GM18520 (cell line): ENCODE measurements around the gene PTGIR.

Source experiments
- ATAC-seq: cut with Tn5 transposase; IDR thresholded peaks from one replicate; pipeline ENCODE4 v1.9.1; 2021; ENCODE audit not compliant: unreplicated experiment

The PTGIR gene

DNA sequence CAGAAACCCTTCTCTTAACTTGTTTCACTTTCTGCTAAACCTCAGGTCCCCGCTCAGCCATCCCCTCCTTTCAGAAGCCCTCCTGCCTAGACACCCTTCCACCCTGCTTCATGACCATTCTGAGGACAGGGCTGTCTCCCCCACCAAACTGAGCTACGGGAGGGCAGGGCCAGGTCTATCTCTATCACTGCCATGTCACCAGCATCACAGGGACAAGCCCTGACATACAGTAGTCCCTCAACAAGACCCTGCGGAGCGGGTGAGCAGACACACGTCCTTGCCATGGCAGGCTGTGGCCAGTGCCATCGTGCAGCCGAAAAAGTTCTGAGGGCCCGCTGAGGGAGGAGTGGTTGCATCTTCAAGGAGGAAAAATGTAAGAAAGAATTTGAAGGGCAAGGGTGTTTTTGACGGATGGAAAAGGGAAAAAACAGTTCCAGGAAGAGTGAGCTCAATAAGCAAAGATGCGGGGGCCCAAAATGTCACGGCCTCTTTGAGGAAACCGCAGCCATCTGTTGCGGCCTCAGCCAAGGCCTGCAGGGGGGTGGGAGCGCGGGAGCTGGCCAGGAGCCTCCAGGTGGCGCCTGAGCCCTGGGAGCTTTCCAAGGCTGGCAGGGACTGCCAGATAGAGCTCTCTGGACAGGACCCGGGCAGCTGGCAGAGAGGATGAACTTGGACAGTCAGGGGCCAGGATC is 8.1 kb downstream of the PTGIR start:
- no peak for ATAC-seq

GRCh38 chr19:46615966-46616365 is 8.9 kb downstream of the PTGIR start:
- no peak for ATAC-seq

DNA sequence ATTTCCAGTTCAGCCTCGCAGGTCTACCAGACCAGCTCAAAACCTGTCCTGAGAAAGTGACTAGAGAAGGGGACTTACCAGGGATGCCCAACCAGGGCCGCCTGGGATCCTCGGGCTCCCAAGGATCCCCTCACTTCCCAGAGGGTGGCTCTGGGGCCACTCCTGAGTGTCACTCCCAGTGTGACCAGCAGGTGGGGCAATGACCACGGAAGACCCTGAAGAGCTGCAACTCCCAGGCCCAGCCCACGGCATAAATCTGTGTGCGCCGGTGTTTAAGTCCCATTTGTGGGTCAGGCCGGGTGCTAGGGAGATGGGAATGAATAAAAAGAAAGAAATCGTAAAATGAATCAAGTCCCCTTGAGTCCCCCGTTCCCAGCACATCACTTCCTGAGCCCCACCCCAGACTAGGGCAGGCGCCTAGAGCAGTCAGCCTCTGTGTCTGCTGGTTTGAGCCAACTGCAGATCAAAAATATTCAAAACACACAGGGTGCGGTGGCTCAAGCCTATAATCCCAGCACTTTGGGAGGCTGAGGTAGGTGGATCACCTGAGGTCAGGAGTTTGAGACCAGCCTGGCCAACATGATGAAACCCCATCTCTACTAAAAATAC is 10.7 kb downstream of the PTGIR start:
- ATAC-seq: no peak

DNA sequence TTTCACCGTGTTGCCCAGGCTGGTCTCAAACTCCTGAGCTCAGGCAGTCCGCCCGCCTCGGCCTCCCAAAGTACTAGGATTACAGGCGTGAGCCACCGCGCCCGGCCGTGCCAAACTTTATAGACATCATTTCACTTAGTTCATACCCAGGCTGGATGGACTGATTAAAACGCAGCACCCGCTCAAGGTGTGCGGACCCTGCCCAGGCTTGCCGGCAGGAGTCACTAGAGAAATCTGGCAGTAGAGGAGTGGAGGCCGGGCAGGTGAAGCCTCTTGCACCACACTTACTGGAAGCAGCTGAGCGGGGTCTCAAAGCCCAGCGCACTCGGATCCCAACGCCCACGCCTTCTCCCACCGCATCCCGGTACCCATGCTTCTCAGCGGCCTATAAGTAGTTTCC is 11.4 kb downstream of the PTGIR start:
- ATAC-seq: no peak

DNA sequence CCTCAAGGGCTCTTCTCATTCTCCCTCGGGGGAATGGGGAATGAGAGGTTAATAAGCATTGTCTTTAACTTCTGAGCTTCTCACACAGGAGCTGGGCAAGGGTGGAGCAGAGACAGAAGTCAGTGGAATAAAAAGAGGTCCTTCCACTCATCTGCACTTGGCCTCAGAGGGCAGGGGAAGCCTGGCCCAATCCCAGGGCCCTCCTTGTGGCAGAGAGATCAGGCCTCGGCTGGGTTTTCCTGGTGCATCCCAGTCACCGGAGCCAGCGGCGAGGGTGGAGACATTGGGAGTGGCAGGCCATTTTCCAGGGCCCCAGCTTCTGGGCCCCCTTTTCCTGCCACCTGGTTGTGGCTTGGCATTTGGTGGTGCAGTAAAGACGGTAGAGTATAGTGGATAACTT is 13.1 kb downstream of the PTGIR start:
- ATAC-seq: no peak

- ATAC-seq: no peak
These were observed 13.8 kb downstream of the PTGIR start for GRCh38 chr19:46610851-46611770.

DNA sequence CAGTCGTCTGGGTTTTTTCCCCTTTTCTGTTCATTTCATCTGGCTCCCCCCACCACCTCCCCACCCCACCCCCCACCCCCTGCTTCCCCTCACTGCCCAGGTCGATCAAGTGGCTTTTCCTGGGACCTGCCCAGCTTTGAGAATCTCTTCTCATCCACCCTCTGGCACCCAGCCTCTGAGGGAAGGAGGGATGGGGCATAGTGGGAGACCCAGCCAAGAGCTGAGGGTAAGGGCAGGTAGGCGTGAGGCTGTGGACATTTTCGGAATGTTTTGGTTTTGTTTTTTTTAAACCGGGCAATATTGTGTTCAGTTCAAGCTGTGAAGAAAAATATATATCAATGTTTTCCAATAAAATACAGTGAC is 14.5 kb downstream of the PTGIR start:
- no peak for ATAC-seq

DNA sequence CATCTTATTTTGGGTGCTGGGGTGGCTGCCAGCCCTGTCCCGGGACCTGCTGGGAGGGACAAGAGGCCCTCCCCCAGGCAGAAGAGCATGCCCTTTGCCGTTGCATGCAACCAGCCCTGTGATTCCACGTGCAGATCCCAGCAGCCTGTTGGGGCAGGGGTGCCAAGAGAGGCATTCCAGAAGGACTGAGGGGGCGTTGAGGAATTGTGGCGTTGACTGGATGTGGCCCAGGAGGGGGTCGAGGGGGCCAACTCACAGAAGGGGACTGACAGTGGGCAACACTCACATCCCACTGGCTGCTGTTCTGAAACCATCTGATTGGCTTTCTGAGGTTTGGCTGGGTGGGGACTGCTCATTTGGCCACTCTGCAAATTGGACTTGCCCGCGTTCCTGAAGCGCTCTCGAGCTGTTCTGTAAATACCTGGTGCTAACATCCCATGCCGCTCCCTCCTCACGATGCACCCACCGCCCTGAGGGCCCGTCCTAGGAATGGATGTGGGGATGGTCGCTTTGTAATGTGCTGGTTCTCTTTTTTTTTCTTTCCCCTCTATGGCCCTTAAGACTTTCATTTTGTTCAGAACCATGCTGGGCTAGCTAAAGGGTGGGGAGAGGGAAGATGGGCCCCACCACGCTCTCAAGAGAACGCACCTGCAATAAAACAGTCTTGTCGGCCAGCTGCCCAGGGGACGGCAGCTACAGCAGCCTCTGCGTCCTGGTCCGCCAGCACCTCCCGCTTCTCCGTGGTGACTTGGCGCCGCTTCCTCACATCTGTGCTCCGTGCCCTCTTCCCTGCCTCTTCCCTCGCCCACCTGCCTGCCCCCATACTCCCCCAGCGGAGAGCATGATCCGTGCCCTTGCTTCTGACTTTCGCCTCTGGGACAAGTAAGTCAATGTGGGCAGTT is 15.1 kb downstream of the PTGIR start:
- ATAC-seq: no peak

DNA sequence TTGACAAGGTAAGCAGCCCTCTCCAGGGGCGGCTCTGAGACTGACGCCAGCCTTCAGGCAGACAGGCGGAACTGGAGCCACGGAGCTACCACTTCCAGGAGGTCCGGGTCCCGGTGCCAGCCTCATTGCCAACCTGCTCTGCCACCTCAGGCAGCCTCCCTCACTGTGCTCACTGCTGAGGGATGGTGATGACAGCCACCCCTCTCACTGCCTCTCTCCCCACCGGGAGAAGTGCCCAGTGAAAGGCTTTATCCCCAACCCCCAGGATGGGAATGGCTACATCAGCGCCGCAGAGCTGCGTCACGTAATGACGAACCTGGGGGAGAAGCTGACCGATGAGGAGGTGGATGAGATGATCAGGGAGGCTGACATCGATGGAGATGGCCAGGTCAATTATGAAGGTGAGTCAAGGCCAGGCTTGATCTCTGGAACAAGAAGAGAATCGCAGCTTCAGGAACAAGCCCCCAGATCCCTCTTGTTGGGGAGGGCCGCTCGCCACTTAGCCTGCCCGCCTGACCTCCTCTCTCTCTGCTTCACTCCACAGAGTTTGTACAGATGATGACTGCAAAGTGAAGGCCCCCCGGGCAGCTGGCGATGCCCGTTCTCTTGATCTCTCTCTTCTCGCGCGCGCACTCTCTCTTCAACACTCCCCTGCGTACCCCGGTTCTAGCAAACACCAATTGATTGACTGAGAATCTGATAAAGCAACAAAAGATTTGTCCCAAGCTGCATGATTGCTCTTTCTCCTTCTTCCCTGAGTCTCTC is 16.1 kb downstream of the PTGIR start:
- no peak for ATAC-seq

GRCh38 chr19:46608178-46608577 is 16.7 kb downstream of the PTGIR start:
- no peak for ATAC-seq

GRCh38 chr19:46607448-46607841 is 17.4 kb downstream of the PTGIR start:
- no peak for ATAC-seq

DNA sequence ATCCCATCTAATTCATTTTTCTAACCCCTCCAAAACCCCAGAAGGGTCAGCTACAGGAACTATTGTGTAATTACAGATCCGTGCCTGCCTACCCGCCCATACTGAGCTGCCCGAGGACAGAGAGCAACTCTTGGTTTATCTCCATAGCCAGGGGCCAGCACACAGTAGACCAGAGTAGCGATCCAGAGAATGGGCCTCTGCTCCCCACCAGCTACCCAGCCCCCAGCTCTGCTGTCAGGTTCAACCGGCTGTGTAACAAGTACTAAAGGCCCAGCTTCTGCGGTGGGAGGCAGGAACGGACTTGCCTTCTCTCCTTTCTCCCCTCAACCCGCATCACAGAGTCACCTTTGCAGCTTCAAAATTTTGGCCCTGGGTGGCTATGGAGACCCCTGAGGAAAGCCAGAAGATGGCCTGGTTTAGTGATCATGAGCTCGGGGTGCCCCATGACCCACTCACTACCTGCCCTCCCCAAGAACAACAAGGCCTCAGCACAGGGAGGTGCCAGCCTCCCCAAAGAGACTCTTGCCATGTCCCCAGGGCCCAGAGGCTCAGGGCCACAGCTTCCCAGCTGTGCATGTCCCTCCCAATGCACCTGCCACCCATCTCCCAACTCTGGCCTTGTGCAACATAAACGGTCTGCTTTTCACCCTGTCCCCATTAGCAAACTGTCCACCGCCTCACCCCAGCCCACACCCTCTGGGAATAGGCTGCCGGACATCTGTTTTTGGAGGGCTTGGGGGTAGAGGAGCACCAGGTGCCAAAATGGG is 18.0 kb downstream of the PTGIR start:
- no peak for ATAC-seq

DNA sequence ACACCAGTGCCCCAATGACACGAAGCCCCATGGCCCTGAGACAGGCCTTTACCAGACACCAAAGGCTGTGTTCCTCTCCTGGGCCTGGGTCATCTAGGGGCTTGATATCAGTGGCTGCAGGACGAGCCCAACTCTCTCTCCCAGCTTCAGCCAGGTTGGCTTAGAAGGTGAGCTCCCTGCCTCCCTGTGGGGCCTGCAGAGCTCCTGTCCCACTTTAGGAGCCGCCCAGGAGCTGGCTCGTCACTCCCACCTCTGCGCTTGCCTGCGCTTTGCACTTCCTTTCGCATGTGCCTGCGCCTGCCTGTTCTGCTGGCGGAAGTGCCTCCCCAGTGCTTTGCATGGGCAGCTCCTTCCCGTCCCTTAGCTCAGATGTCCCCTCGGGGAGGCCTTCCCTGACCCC is 18.9 kb downstream of the PTGIR start:
- no peak for ATAC-seq

GRCh38 chr19:46605356-46605821 is 19.5 kb downstream of the PTGIR start:
- ATAC-seq: no peak

DNA sequence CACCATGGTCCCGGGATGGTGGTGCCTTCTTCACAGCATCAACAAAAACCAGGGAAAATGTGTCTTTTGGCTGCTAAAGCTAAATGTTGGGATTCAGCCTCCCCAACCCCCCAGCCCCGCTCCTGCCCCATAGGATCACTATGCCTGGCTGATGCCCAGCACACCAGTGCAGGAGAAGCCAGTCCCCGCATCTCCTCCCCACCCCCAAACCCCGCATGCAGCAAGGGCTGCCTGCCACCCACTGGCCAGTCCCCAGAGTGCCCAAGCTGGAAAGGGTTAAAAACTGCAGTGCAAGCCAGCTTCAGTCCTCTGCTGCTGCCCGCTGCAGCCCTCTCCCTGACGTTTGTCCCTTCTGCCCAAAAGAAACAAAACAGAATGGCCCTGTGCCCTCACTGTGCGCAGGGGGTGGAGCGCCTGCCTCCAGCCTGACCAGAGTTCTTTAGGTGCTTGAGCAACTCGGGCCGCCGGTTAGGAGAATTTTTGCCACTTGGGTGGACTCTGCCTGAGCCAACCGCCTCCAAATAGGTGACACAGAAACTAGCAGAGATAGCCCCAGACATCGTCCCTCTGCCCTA is 20.0 kb downstream of the PTGIR start:
- no peak for ATAC-seq

DNA sequence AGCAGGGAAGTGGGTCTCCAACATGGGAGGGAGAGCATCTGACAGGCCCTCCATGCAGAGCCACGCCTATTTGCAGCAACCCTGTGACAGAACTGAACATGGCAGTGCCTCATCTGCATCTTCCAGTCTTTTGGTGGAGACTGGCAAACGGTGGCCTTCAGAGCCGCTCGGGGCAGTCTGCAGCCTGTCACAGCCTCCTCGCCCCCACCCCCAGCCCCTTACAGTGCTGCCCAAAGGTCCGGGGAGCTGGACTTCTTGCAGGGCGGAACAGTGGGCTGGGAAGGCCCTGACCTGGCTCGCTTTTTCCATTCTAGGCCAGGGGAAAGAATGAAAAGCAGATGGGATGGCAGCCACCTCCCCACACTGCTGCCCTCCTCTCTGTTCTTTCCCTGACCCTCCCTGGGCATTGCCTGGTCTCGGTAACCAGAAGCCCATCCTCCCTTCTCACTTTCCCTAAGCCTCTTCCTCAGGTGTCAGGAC is 21.1 kb downstream of the PTGIR start:
- ATAC-seq: no peak

- ATAC-seq: no peak
These were observed 21.7 kb downstream of the PTGIR start for GRCh38 chr19:46603195-46603637.

DNA sequence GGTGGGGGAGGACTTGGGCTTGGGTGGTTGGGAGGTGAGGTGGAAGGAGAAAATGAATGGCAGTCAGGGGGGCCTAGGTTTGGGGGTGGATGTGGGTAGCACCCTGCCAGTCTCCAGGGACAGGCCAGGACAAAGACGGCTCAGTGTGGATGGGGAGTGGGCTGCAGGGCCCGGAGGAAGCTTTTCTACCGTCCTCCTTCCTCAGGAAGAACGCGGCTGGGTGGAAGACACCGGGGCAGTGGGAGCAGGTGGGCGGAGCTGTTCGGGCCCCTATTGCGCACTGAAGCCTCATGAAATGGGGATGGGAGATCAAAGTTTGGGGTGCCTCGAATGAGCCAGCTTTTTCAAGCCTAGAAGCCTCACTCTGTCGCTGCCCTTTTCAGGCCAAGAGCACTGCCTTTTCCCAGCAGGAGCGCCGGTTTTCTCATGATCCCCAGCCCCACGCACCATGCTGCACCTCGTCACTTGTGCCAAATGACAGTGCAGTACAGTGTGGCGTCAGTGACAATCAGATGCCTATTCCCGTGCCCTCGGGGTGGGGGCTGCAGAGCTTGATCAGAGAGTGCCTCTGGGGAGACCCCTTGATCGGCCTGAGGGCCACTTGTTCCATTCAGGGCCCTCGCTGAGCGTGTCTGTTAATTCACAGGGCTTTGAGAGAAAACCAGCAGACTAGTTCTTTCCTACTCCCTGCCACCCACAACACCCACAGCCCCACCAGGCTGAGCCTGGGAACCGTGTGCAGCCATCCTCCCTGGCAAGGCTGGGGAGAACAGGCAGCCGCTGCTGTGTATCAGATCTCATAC is 22.3 kb downstream of the PTGIR start:
- ATAC-seq: no peak
